PC-3 (cell line): Measurements from ENCODE around the gene NFATC1. TPM values are rescaled to one million over a fixed set of nuclear protein-coding genes. Genes with fewer than 3 reads are reported as not detected.

Experiments used
- ATAC-seq: fragments of 200-7000 bp; cut with Tn5 transposase; 2 replicates; pipeline ENCODE4 v1.9.1; 2020; ENCODE audit warnings: mild to moderate bottlenecking, moderate library complexity
- BruUV-seq: library from RNA; stranded (reverse); fragments of 400-500 nt; replicated peaks from 2 replicates; lab custom pipeline; 2021; lab: Mats Ljungman, UMichigan
- CTCF ChIA-PET: fragments of 300-600 bp; sonication (Branson Sonifier 250); formaldehyde crosslinking; loops from one replicate; lab custom pipeline; 2022; ENCODE audit warnings: antibody characterized with exemption; lab: Charles Lee
- POLR2A ChIA-PET: fragments of 300-600 bp; sonication (Branson Sonifier 250); formaldehyde crosslinking; loops from one replicate; lab custom pipeline; 2022; ENCODE audit warnings: antibody characterized with exemption; ENCODE audit not compliant: unreplicated experiment; lab: Charles Lee
- DNase-seq: peaks from one replicate; pipeline ENCODE4 v3.0.0-alpha.2; 2015
- H2AFZ ChIP-seq: fragments of 300-600 bp; sonication (generic); 2 replicates; pipeline ENCODE4 v1.6.0; 2016; ENCODE audit warnings: antibody characterized with exemption, low read length
- H3F3A ChIP-seq: fragments of 300-600 bp; sonication (generic); one replicate; pipeline ENCODE4 v1.6.0; 2017; ENCODE audit warnings: antibody characterized with exemption, low read length, control low read depth, mild to moderate bottlenecking; ENCODE audit not compliant: unreplicated experiment
- H3K27ac ChIP-seq: fragments of 300-600 bp; sonication (generic); 2 replicates; pipeline ENCODE4 v1.5.1; 2016; ENCODE audit warnings: mild to moderate bottlenecking, low read length
- H3K27me3 ChIP-seq: fragments of 300-600 bp; sonication (generic); 2 replicates; pipeline ENCODE4 v1.6.1; 2016; ENCODE audit warnings: low read length, mixed read lengths
- H3K36me3 ChIP-seq: fragments of 300-600 bp; sonication (generic); 2 replicates; pipeline ENCODE4 v1.6.1; 2016; ENCODE audit warnings: low read depth, mixed run types, low read length, mixed read lengths
- H3K4me1 ChIP-seq: fragments of 300-600 bp; sonication (generic); 2 replicates; pipeline ENCODE4 v1.5.1; 2016; ENCODE audit warnings: low read length; ENCODE audit not compliant: insufficient read depth
- H3K4me2 ChIP-seq: fragments of 300-600 bp; sonication (generic); 2 replicates; pipeline ENCODE4 v1.6.0; 2016; ENCODE audit warnings: low read length
- H3K4me3 ChIP-seq: fragments of 300-600 bp; sonication (generic); 2 replicates; pipeline ENCODE4 v1.5.1; 2016; ENCODE audit warnings: mild to moderate bottlenecking, low read length, mixed read lengths
- H3K79me2 ChIP-seq: fragments of 300-600 bp; sonication (generic); 2 replicates; pipeline ENCODE4 v1.6.1; 2017; ENCODE audit warnings: low read length, mixed read lengths
- H3K9ac ChIP-seq: fragments of 300-600 bp; sonication (generic); 2 replicates; pipeline ENCODE4 v1.6.0; 2016; ENCODE audit warnings: mild to moderate bottlenecking, low read length
- H3K9me2 ChIP-seq: fragments of 300-600 bp; sonication (generic); replicated peaks from 2 replicates; pipeline ENCODE4 v1.6.1; 2016; ENCODE audit warnings: mixed run types, low read length, mixed read lengths
- H3K9me3 ChIP-seq: fragments of 300-600 bp; sonication (generic); 2 replicates; pipeline ENCODE4 v1.6.1; 2016; ENCODE audit warnings: low read length, mixed read lengths
- H4K20me1 ChIP-seq: fragments of 300-600 bp; sonication (generic); 2 replicates; pipeline ENCODE4 v1.6.1; 2016; ENCODE audit warnings: low read length, mixed read lengths
- EZH2 ChIP-seq: fragments of 300-600 bp; sonication (generic); IDR thresholded peaks from one replicate; pipeline ENCODE4 v1.6.1; 2017; ENCODE audit warnings: antibody characterized with exemption, mild to moderate bottlenecking, low read length; ENCODE audit not compliant: unreplicated experiment
- EZH2phosphoT487 ChIP-seq: fragments of 300-600 bp; sonication (generic); IDR thresholded peaks from 2 replicates; pipeline ENCODE4 v1.6.1; 2018; ENCODE audit warnings: mild to moderate bottlenecking, antibody characterized with exemption, low read length, borderline replicate concordance
- intact Hi-C: fragments of 100-400 bp; cut with micrococcal nuclease; formaldehyde crosslinking; loops from 2 replicates; pipeline ENCODE4 v1.9.0; 2023
- total RNA-seq: library from RNA; depleted of rRNA; stranded (reverse); fragments of >200 nt; gene quantifications from 2 replicates; pipeline ENCODE4 v1.2.3, GENCODE V29; 2014
- TF ChIP-seq, protein P1 (sequence below): fragments of 300-600 bp; sonication (generic); conservative IDR thresholded peaks from 2 replicates; pipeline ENCODE4 v1.5.1; 2017; ENCODE audit warnings: antibody characterized with exemption, low read depth, mild to moderate bottlenecking, low read length

The NFATC1 gene
- total RNA-seq, 1 experiment from 2014 or later = 5.9 TPM

DNA sequence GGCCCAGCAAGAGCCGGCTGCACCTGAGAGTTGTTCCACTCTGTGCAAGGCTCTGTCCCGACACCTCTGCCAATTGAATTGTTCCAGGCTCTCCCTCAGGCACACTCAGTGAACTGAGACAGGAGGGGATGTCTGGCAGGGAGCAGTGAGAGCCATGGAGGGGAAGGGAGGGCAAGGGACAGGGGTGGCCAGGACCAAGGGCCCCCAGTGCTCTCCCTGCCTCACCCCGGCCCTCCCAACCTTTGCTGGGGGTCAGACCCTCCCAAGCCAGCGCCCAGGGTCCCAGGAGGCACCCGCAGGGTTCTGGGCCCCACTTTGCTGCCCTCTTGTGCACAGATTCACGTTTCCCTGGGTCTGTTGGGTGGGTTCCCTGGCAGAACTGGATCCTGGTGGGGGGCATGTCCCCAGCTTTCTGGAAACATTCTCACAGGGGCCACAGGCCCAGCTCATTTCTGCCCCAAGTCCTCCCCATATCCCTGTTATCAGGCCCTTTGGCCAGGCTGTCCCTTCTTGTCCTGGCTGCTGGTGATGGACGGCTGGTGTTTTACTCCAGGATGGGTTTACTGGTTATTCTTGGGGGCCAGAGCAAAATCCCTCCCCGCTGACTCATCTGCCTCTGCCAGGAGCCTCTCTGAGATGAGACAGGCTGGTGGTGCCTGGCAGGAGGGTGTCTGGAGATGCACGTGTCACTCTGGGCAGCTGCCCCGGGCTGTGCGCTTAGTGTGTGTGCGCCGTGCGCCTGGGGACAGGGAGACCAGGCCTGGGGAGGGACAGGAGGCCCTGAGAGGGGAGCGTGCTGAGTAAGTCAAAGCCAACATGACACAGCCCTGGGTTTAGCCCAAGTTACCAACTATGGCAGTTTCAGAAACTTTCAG lies 147.4 kb downstream of the NFATC1 start:
- TF ChIP-seq, protein P1, sequence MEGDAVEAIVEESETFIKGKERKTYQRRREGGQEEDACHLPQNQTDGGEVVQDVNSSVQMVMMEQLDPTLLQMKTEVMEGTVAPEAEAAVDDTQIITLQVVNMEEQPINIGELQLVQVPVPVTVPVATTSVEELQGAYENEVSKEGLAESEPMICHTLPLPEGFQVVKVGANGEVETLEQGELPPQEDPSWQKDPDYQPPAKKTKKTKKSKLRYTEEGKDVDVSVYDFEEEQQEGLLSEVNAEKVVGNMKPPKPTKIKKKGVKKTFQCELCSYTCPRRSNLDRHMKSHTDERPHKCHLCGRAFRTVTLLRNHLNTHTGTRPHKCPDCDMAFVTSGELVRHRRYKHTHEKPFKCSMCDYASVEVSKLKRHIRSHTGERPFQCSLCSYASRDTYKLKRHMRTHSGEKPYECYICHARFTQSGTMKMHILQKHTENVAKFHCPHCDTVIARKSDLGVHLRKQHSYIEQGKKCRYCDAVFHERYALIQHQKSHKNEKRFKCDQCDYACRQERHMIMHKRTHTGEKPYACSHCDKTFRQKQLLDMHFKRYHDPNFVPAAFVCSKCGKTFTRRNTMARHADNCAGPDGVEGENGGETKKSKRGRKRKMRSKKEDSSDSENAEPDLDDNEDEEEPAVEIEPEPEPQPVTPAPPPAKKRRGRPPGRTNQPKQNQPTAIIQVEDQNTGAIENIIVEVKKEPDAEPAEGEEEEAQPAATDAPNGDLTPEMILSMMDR = no peak
- TF ChIP-seq EZH2 (no peak), EZH2phosphoT487 (no peak)
- no peaks in the 10 kb centered on the region for H4K20me1 ChIP-seq
- no peaks in the 10 kb centered on the region for H3K9me2 ChIP-seq
- no peak overlapping the region for H3K4me3 ChIP-seq
- no peaks in the 10 kb centered on the region for H3K4me1 ChIP-seq
- ATAC-seq = no peak
- H2AFZ ChIP-seq = no peak overlapping the region
- no peaks in the 10 kb centered on the region for H3K79me2 ChIP-seq
- H3K27ac ChIP-seq = no peak overlapping the region
- H3F3A ChIP-seq = no peaks in the 10 kb centered on the region
- no peak for DNase-seq
- POLR2A ChIA-PET = no interaction called here
- H3K9ac ChIP-seq = no peak overlapping the region
- no TSS peak for BruUV-seq
- peaks cover 47% of the 10 kb centered on the region for H3K27me3 ChIP-seq
- intact Hi-C loops = no loop called here
- CTCF ChIA-PET = no interaction called here
- H3K36me3 ChIP-seq = no peaks in the 10 kb centered on the region
- H3K9me3 ChIP-seq = no peaks in the 10 kb centered on the region
- no peak overlapping the region for H3K4me2 ChIP-seq

DNA sequence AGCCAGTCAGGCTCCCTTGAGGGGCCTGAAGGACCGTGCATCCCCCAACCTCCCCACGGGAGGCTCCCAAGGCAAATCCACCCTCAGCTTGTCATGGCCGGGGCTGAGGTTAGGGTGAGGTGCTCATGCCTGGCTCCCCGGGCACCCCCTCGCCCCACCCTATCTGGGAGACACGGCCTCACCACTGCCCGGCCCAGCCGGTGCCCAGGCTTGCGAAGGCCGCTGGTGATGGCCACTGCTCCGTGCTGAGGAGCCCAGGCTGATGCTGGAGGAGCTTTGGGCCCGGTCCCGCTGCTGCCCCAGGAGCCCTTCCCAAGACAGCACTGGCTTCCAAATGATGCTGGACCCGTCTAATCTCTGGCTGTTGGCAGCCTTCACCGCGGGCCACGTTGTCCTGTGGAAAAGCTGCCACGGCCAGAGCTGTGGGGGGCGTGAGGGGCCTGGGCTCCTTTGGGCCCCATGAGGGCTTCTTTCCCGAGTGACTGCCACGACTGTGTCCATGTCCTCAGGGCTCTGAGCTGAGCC lies 148.2 kb downstream of the NFATC1 start:
- ChIA-PET POLR2A (no interaction called here), CTCF (no interaction called here)
- ATAC-seq (no peak), DNase-seq (no peak)
- H3K36me3 ChIP-seq = no peaks in the 10 kb centered on the region
- intact Hi-C loops = no loop called here
- no peak overlapping the region for H3K4me3 ChIP-seq
- H3K9ac ChIP-seq = no peak overlapping the region
- H3K27me3 ChIP-seq = peaks cover 46% of the 10 kb centered on the region
- no peak overlapping the region for H3K4me2 ChIP-seq
- no peaks in the 10 kb centered on the region for H3K4me1 ChIP-seq
- H3K79me2 ChIP-seq = no peaks in the 10 kb centered on the region
- no peaks in the 10 kb centered on the region for H3F3A ChIP-seq
- no peaks in the 10 kb centered on the region for H3K9me2 ChIP-seq
- no peak overlapping the region for H2AFZ ChIP-seq
- no peaks in the 10 kb centered on the region for H3K9me3 ChIP-seq
- H3K27ac ChIP-seq = no peak overlapping the region
- BruUV-seq = no TSS peak
- no peaks in the 10 kb centered on the region for H4K20me1 ChIP-seq
- TF ChIP-seq, protein P1 = no peak
- no peak for TF ChIP-seq EZH2
- TF ChIP-seq EZH2phosphoT487 = no peak

DNA sequence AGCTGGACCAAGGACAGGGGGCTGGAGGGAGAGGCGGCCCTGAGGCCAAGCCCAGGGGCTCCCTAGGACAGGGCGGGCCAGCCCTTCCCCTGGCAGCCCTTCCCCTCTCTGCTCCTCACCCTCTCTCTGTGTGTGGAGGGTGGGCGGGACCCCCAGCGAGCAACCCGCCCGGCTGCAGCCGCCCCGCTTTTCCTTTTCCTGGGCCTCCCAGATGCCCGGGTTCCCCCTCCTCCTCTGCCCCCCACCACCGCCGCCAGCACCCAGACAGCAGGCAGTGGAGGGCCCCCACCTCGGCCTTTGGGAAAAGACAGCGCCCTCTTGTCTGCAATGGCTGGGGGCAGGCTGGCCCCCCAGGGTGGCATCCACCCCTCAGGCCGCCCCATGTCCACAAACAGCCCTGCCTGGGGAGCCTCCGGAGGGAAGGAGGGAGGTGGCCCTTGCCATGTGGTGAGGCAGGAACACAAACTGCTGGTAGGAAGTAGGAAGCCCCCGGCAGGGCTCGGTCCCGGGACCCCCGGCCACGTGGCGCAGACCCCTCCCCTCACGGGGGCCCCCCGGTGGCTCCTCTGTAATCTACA lies 148.7 kb downstream of the NFATC1 start:
- Histone ChIP-seq H3K27ac (no peak overlapping the region), H3K4me2 (no peak overlapping the region), H3K79me2 (no peaks in the 10 kb centered on the region), H4K20me1 (no peaks in the 10 kb centered on the region), H3F3A (no peaks in the 10 kb centered on the region), H2AFZ (no peak overlapping the region), H3K9ac (no peak overlapping the region), H3K9me3 (no peaks in the 10 kb centered on the region), H3K9me2 (no peaks in the 10 kb centered on the region), H3K4me3 (no peak overlapping the region), H3K4me1 (no peaks in the 10 kb centered on the region), H3K27me3 (peaks cover 40% of the 10 kb centered on the region), H3K36me3 (no peaks in the 10 kb centered on the region)
- ChIA-PET POLR2A (no interaction called here), CTCF (no interaction called here)
- no TSS peak for BruUV-seq
- TF ChIP-seq, protein P1 = no peak
- TF ChIP-seq EZH2phosphoT487 = no peak
- TF ChIP-seq EZH2 = no peak
- intact Hi-C loops = no loop called here
- DNase-seq (no peak), ATAC-seq (no peak)
